Endothelial cell (in vitro differentiated cells): Measurements from ENCODE around the gene PWP2. TPM values are rescaled to one million over a fixed set of nuclear protein-coding genes. Genes with fewer than 3 reads are reported as not detected.
"Not testable (repeated sequence)": the region's sequence is repeated elsewhere in the genome, so short reads cannot be mapped to it uniquely, and the experiment has no call there.

Experiments used
- DNase-seq: peaks from one replicate; pipeline ENCODE4 v3.0.0; 2021; ENCODE audit warnings: low spot score
- H3K27ac Mint-ChIP-seq: one replicate; pipeline ENCODE4 v1.8.0; 2021; ENCODE audit warnings: mixed read lengths, inconsistent platforms; ENCODE audit not compliant: unreplicated experiment
- H3K27me3 Mint-ChIP-seq: one replicate; pipeline ENCODE4 v1.8.0; 2021; ENCODE audit warnings: mild to moderate bottlenecking, moderate library complexity, mixed read lengths, inconsistent platforms; ENCODE audit not compliant: unreplicated experiment
- H3K36me3 Mint-ChIP-seq: one replicate; pipeline ENCODE4 v1.8.0; 2021; ENCODE audit warnings: mild to moderate bottlenecking, low read depth, mixed read lengths, inconsistent platforms; ENCODE audit not compliant: unreplicated experiment
- H3K4me1 Mint-ChIP-seq: one replicate; pipeline ENCODE4 v1.8.0; 2021; ENCODE audit warnings: mild to moderate bottlenecking, mixed read lengths, inconsistent platforms; ENCODE audit not compliant: unreplicated experiment
- H3K4me3 Mint-ChIP-seq: one replicate; pipeline ENCODE4 v1.8.0; 2021; ENCODE audit warnings: mild to moderate bottlenecking, mixed read lengths, inconsistent platforms; ENCODE audit not compliant: unreplicated experiment
- H3K9me3 Mint-ChIP-seq: one replicate; pipeline ENCODE4 v1.8.0; 2021; ENCODE audit warnings: mixed read lengths, inconsistent platforms; ENCODE audit not compliant: unreplicated experiment
- total RNA-seq: library from RNA; stranded (reverse); fragmentation: NEBNext Ultra II Directional; extraction: Animal tissue kit (Norgen Biotek cat#: 25700); gene quantifications from one replicate; pipeline ENCODE4 v1.2.1, GENCODE V29; 2021; ENCODE audit not compliant: unreplicated experiment

PWP2 gene
- total RNA-seq, 1 donor from 2014 or later, result 11.0 TPM

DNA sequence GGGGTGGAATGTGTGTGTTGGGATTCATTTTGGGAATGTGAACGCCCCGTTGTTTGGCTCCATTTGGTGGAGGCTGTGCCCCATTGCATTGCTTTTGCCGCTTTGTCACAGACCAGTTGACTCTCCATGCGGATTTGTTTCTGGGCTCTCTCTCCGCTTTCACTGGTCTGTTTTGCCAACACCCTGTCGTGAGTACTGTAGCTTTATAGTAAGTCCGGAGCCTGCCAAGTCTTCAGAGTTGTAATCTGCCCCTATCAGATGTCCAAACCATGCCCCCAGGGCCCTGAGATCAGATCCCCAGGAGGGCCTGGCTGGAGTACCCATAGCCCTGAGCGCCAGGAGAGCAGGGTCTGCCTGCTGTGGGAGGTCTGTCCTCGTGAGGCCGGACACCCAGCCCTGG is 43.1 kb downstream of the PWP2 start:
- not testable (repeated sequence) for H3K4me1 Mint-ChIP-seq, H3K36me3 Mint-ChIP-seq, H3K9me3 Mint-ChIP-seq, H3K4me3 Mint-ChIP-seq, DNase-seq, H3K27ac Mint-ChIP-seq, H3K27me3 Mint-ChIP-seq

DNA sequence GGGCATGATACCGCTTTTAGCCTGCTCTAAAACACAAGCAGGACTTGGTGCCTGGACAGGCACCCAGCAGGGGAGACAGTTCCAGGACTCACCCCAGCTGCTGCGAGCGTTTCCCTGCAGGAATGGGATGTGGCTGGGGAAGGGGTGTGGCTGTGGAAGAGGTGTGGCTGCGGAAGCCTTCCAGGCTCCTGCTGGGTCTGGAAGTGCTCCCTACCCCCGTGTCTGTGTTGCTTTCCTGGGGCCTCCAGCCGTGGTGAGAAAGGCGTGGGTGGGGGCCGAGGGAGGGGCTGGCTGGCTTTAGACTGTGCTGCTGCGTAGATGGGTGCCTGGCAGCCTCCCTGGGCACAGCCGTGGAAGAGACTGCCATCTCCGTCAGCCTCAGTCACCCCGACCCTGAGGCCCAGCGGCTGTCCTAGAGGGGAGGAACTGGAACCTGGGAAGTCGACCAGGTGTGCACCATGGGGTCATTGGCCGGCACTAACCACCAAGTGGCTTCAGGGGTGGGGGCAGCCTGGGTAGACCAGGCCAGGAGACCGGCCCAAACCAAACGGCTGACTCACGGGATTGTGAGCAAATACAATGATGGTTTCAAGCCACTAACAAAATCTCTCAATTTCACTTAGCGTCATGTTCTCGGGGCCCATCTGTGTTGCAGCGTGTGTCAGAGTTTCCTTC is 46.2 kb downstream of the PWP2 start:
- not testable (repeated sequence) for DNase-seq, H3K36me3 Mint-ChIP-seq, H3K4me1 Mint-ChIP-seq, H3K4me3 Mint-ChIP-seq, H3K27ac Mint-ChIP-seq, H3K9me3 Mint-ChIP-seq, H3K27me3 Mint-ChIP-seq

DNA sequence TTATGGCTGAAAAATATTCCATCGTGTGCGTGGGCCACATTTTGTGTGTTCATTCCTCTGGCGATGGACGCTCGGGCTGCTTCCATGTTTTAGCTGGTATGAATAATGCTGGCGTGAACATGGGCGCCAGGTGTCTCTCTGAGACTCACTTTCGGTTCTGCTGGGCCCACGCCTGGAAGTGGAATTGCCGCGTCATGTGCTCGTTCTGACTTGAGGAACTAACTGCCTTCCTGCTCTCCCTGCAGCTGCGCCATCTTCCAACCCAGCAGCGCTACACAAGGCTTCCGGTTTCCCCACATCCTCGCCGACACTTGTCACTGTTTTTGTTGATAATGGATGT is 46.7 kb downstream of the PWP2 start:
- not testable (repeated sequence) for H3K9me3 Mint-ChIP-seq, H3K27ac Mint-ChIP-seq, H3K36me3 Mint-ChIP-seq, DNase-seq, H3K4me3 Mint-ChIP-seq, H3K27me3 Mint-ChIP-seq, H3K4me1 Mint-ChIP-seq

DNA sequence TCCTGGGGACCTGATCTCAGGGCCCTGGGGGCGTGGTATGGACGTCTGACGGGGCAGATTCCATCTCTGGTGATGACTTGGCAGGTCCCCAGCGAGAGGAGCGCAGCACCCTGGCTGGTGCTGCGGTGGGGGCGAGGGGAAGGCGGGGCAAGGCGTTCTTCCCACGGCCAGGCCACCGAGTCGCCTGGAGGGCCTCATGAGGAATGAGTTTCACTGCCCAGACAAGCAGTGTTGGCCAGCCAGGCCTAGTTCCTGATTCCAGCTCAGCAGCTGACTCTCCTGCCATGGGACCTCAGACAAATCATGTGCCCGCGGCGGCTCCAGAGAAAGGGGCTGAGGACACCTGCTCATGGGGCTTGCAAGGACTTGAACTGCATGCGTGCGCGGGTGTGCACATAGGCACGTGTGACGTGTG is 47.6 kb downstream of the PWP2 start:
- DNase-seq, H3K9me3 Mint-ChIP-seq, H3K27ac Mint-ChIP-seq, H3K4me3 Mint-ChIP-seq, H3K36me3 Mint-ChIP-seq, H3K4me1 Mint-ChIP-seq, H3K27me3 Mint-ChIP-seq: not testable (repeated sequence)

DNA sequence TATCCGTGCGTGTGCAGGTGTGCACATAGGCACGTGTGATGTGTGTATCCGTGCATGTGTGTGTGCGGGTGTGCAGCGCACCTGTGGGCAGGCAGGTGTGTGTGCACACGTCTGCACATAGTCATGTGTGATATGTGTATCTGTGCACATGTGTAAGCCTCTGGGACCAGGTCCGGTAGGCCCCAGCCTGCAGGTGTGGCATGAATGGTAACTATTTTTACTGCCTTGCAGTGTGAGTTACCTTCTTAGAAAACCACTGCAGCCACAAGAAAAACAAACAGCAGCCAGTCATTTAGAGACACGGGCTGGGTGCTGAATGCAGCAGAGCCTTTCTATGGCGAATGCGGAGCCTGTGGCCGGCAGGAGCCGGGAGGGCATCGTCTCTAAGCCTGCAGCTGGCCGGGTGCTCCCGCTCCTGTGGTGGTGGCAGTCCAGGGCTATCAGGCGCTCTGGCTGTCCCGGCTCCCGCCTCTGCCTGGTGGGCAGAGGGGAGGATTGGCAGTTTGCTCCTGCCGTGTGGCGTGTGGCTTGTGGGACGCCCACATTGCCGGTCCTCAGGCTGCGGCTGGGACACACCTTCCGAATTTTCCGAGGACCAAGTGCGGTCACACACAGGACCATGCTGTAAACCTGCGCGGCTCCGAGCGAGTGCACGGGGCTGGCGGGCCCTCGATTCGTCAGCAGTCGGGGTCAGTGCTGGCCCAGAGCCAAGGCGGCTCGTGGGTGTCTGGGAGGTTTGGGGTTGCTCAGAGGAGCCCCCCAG is 48.2 kb downstream of the PWP2 start:
- not testable (repeated sequence) for DNase-seq, H3K9me3 Mint-ChIP-seq, H3K4me1 Mint-ChIP-seq, H3K27ac Mint-ChIP-seq, H3K27me3 Mint-ChIP-seq, H3K4me3 Mint-ChIP-seq, H3K36me3 Mint-ChIP-seq

DNA sequence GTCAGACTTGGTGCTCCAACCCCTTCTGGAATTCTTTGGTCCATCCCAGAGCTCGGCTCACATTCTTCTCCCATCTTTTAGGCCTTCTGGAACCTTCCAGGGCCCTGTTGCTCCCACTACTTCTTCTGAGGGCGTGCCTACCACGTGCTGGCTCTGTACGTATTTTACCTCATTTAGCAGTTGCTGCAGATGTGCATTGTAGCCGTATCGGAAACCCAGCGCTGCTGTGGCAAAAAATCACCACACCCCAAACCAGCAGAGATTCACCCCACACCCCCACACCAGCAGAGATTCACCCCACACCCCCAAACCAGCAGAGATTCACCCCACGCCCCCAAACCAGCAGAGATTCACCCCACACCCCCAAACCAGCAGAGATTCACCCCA is 48.8 kb downstream of the PWP2 start:
- H3K27ac Mint-ChIP-seq, H3K4me3 Mint-ChIP-seq, H3K4me1 Mint-ChIP-seq, H3K9me3 Mint-ChIP-seq, DNase-seq, H3K27me3 Mint-ChIP-seq, H3K36me3 Mint-ChIP-seq: not testable (repeated sequence)

DNA sequence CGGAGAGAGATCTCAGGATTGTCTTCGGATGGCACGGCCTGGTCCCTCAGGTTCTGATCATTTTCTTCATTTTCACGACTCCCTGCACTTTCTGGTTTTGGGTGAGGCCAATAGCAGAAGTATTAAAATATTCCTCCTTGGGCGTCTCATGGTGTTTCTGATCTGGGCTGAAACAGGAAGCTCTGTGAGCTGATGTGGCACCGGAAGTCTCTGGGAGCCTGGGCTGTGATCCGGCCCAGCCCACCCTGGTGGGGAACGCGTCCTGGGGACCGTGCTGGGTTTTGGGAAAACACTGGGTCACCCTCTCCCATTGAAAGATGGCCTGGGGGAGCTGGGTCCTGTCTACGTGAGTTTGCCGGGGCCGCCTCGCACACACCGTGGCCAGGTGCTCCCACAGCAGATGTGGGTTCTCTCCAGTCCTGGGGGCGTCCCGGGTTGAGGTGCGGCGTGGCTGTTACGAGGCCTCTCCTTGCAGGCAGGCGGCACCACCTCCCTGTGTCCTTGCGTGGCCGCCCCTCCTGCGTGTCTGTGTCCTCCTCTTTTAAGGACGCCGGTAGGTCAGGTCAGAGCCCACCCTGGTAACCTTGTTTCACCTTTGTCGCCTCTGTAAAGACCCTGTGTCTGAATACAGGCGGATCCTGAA is 50.4 kb downstream of the PWP2 start:
- H3K9me3 Mint-ChIP-seq, H3K4me1 Mint-ChIP-seq, H3K27me3 Mint-ChIP-seq, DNase-seq, H3K4me3 Mint-ChIP-seq, H3K27ac Mint-ChIP-seq, H3K36me3 Mint-ChIP-seq: not testable (repeated sequence)

DNA sequence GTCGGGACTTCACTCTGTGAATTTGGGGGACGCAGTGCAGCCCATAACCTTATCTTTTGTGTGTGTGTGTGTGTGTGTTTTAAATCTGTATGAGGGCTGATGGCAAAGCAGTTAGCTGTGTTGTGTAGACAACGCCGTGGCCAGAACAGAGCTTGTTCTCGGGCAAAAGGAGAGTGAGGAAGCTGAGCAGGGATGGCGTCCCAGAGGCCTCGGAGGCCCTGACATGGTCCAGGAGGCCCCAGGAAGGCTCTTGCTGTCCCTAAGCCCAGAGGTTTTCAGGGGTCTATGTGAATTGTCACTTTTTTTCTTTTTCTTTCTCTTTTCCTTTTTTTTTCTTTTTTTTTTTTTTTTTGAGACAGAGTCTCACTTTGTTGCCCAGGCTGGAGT is 50.9 kb downstream of the PWP2 start:
- H3K4me3 Mint-ChIP-seq, H3K4me1 Mint-ChIP-seq, H3K36me3 Mint-ChIP-seq, H3K9me3 Mint-ChIP-seq, DNase-seq, H3K27me3 Mint-ChIP-seq, H3K27ac Mint-ChIP-seq: not testable (repeated sequence)

DNA sequence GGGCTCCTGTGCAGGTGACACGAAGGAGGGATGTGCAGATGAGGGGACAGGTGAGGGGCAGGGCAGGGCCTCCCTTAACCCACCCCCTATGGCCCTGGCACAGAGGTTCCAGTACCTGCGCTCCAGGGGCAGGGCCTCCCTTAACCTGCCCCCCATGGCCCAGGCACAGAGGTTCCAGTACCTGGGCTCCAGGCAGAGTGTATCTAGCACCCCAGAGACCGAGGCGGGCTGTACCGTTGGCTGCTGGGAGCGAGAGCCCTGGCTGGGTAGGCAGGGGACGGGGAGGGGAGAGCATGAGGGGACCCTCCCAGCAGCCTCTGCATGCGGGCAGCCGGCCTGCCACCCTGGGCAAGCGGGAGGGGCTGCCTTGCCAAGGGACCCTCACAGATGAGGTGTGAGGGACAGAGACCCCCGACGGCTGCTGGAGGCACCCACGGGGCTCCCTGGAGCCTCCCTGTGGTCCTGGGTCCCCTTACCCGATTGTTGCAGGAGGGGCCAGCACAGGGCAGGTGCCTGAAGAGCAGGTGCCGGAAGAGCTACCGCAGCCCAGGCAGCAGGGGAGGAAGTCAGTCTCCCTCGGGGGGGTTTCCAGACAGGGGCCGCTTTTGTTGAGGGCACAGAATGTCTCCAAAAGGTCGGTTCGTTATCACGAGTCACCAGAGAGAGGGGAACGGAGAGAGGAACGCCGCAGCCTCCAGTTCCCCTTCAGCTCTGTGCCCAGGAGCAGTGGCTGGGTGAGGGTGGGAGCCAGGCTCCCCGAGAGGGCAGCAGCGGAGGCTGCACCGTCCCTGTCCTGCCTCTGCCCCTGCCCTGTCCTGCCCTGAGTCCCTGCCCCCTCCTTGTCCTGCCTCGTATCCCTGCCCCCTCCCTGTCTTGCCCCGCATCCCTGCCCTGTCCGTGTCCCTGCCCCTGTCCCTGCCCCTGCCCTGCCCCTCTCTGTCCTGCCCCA is 52.4 kb downstream of the PWP2 start:
- not testable (repeated sequence) for H3K27me3 Mint-ChIP-seq, DNase-seq, H3K27ac Mint-ChIP-seq, H3K4me3 Mint-ChIP-seq, H3K9me3 Mint-ChIP-seq, H3K4me1 Mint-ChIP-seq, H3K36me3 Mint-ChIP-seq

DNA sequence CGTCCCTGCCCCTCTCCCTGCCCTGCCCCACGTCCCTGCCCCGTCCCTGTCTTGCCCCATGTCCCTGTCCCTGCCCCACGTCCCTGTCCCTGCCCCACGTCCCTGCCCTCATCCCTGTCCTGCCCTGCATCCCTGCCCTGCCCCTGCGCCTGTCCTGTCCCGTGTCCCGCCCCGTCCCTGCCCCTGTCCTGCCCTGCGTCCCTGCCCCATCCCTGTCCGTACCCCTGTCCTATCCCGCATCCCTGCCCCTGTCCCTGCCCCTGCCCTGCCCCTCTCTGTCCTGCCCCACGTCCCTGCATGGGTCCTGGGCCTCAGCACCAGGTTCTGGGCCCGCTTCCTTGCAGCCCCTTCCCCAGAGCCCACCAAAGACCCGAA is 53.1 kb downstream of the PWP2 start:
- not testable (repeated sequence) for H3K27ac Mint-ChIP-seq, H3K4me3 Mint-ChIP-seq, H3K27me3 Mint-ChIP-seq, DNase-seq, H3K9me3 Mint-ChIP-seq, H3K4me1 Mint-ChIP-seq, H3K36me3 Mint-ChIP-seq

DNA sequence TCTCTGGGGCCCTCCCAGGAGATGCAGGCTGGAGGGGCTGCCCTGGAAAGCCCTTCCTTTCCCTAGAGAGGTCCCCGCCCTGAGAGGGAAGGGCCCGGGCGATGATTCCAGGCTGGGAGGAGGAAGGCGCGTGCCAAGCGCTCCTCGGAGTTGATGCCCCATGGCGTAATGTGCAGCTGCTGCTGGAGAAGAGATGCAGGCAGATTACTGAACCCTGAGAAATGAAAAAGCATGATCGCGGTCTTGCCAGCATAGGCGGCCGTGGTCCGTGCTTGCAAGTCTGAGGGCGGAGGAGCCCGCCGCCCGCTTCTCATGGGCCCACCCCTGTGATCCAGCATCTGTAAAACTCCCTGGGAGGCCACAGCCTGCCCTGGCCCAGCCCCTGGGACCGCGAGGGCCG is 53.6 kb downstream of the PWP2 start:
- H3K9me3 Mint-ChIP-seq, H3K36me3 Mint-ChIP-seq, H3K4me3 Mint-ChIP-seq, H3K27me3 Mint-ChIP-seq, H3K27ac Mint-ChIP-seq, H3K4me1 Mint-ChIP-seq, DNase-seq: not testable (repeated sequence)
